DND-41 (cell line): ENCODE measurements around the gene TASOR.

Experiments used
- ATAC-seq: fragments of 200-7000 bp; cut with Tn5 transposase; 3 replicates; pipeline ENCODE4 v1.9.1; 2021; ENCODE audit warnings: low read depth; ENCODE audit not compliant: insufficient read depth
- DNase-seq: peaks from one replicate; pipeline ENCODE4 v3.0.0-alpha.2; 2020
- H2AFZ ChIP-seq: 2 replicates; pipeline ENCODE4 v1.6.0; 2012; ENCODE audit warnings: low read depth, low read length
- H3K27ac ChIP-seq: 2 replicates; pipeline ENCODE4 v1.5.1; 2012; ENCODE audit warnings: low read length, inconsistent platforms
- H3K27me3 ChIP-seq: fragments of 200-600 bp; sonication (generic); 2 replicates; pipeline ENCODE4 v1.6.0; 2012; ENCODE audit warnings: low read length, mild to moderate bottlenecking, inconsistent platforms; ENCODE audit not compliant: insufficient read depth, poor library complexity
- H3K36me3 ChIP-seq: 2 replicates; pipeline ENCODE4 v1.5.1; 2012; ENCODE audit warnings: low read length, inconsistent platforms; ENCODE audit not compliant: insufficient read depth
- H3K4me1 ChIP-seq: 2 replicates; pipeline ENCODE4 v1.5.1; 2012; ENCODE audit warnings: mild to moderate bottlenecking, low read length; ENCODE audit not compliant: insufficient read depth
- H3K4me2 ChIP-seq: 2 replicates; pipeline ENCODE4 v1.6.0; 2012; ENCODE audit warnings: mild to moderate bottlenecking, moderate library complexity, low read length, inconsistent platforms; ENCODE audit not compliant: insufficient read depth
- H3K4me3 ChIP-seq, 2 experiments: fragments of 200-600 bp in 1 of 2; shearing (Covaris generic) in 1 of 2; 2 replicates each; pipeline ENCODE4 v1.5.1; 2012 to 2016; ENCODE audit warnings: inconsistent platforms in 2 of 2, low read length in 2 of 2, mild to moderate bottlenecking in 2 of 2, low read depth in 1 of 2, moderate library complexity in 1 of 2
- H3K79me2 ChIP-seq: 2 replicates; pipeline ENCODE4 v1.6.0; 2012; ENCODE audit warnings: low read length, inconsistent platforms; ENCODE audit not compliant: insufficient read depth
- H3K9ac ChIP-seq: 2 replicates; pipeline ENCODE4 v1.6.0; 2012; ENCODE audit warnings: low read depth, mild to moderate bottlenecking, inconsistent platforms, low read length, moderate library complexity
- H3K9me3 ChIP-seq: 2 replicates; pipeline ENCODE4 v1.5.1; 2012; ENCODE audit warnings: low read length, moderate library complexity, mild to moderate bottlenecking, inconsistent platforms; ENCODE audit not compliant: insufficient read depth, severe bottlenecking
- H4K20me1 ChIP-seq: 2 replicates; pipeline ENCODE4 v1.6.0; 2012; ENCODE audit warnings: low read length; ENCODE audit not compliant: insufficient read depth
- CTCF ChIP-seq: IDR thresholded peaks from 2 replicates; pipeline ENCODE4 v1.5.1; 2012; ENCODE audit warnings: borderline replicate concordance, low read length, moderate library complexity, mild to moderate bottlenecking; ENCODE audit not compliant: poor library complexity, severe bottlenecking; ENCODE audit errors: extremely low read depth
- EZH2 ChIP-seq: IDR thresholded peaks from 3 replicates; pipeline ENCODE4 v1.6.1; 2012; ENCODE audit warnings: borderline replicate concordance, low read depth, mild to moderate bottlenecking, moderate library complexity, low read length, inconsistent platforms; ENCODE audit not compliant: severe bottlenecking

The TASOR gene

GRCh38 chr3:56645407-56645806, 37.7 kb downstream of the TASOR start:
- H3K4me1 ChIP-seq, result no peaks in the 10 kb centered on the region
- peaks cover 32% of the 10 kb centered on the region for H3K79me2 ChIP-seq
- no peak overlapping the region for H3K9ac ChIP-seq
- TF ChIP-seq CTCF (no peak), EZH2 (no peak)
- no peak for DNase-seq
- no peak overlapping the region for H2AFZ ChIP-seq
- no peak overlapping the region for H3K4me3 ChIP-seq
- H3K36me3 ChIP-seq, result peaks cover 94% of the 10 kb centered on the region
- peaks cover 3% of the 10 kb centered on the region; the same call in 1 of the 2 replicates for H4K20me1 ChIP-seq
- H3K9me3 ChIP-seq, result no peaks in the 10 kb centered on the region
- ATAC-seq, result no peak
- no peak overlapping the region for H3K27ac ChIP-seq
- H3K27me3 ChIP-seq, result no peaks in the 10 kb centered on the region
- H3K4me2 ChIP-seq, result no peak overlapping the region

- DNase-seq, result no peak
- Histone ChIP-seq H3K9me3 (no peaks in the 10 kb centered on the region), H4K20me1 (no peaks in the 10 kb centered on the region), H3K36me3 (peaks cover 73% of the 10 kb centered on the region), H3K4me3 (no peak overlapping the region), H3K27ac (no peak overlapping the region), H3K9ac (no peak overlapping the region), H2AFZ (no peak overlapping the region), H3K4me2 (no peak overlapping the region), H3K27me3 (no peaks in the 10 kb centered on the region), H3K4me1 (no peaks in the 10 kb centered on the region), H3K79me2 (peaks cover 4% of the 10 kb centered on the region; the same call in 1 of the 2 replicates)
- no peak for ATAC-seq
- TF ChIP-seq CTCF (no peak), EZH2 (no peak)
Measured at GRCh38 chr3:56633602-56634535, 49.2 kb downstream of the TASOR start.
